GM12878 (cell line): ENCODE data around the gene NSMCE4A. TPM values are rescaled to one million over a fixed set of nuclear protein-coding genes. Genes with fewer than 3 reads are reported as not detected.

ENCODE experiments used
- ATAC-seq: fragments of 200-7000 bp; cut with Tn5 transposase; 3 replicates; pipeline ENCODE4 v1.9.1; 2020; ENCODE audit warnings: mild to moderate bottlenecking, moderate library complexity
- BruUV-seq: library from RNA; stranded (reverse); fragments of 400-500 nt; replicated peaks from 2 replicates; lab custom pipeline; 2021; lab: Mats Ljungman, UMichigan
- CTCF ChIA-PET: fragments of 300-600 bp; sonication (Branson Sonifier 250); formaldehyde crosslinking; extraction: SDS; loops from one replicate; lab custom pipeline; 2021; ENCODE audit warnings: inconsistent platforms; lab: Yijun Ruan, JAX
- POLR2A ChIA-PET: fragments of 350-600 bp; formaldehyde crosslinking; extraction: SDS; loops from one replicate; lab custom pipeline; 2021; ENCODE audit warnings: inconsistent platforms; lab: Charles Lee
- RAD21 ChIA-PET: fragments of 300-600 bp; sonication (Branson Sonifier 250); formaldehyde crosslinking; loops from one replicate; lab custom pipeline; 2023; ENCODE audit warnings: antibody characterized with exemption; ENCODE audit not compliant: unreplicated experiment; lab: Charles Lee
- SMC1A ChIA-PET: fragments of 300-600 bp; sonication (Branson Sonifier 250); formaldehyde crosslinking; loops from one replicate; lab custom pipeline; 2023; ENCODE audit not compliant: unreplicated experiment, uncharacterized antibody; lab: Charles Lee
- DNase-seq: peaks from one replicate; pipeline ENCODE4 v3.0.0-alpha.2; 2011; ENCODE audit warnings: low read depth, low spot score
- FAIRE-seq: peaks from 3 replicates; lab custom pipeline; 2011; peaks lifted over from hg19 to GRCh38; lab: Jason Lieb, UNC
- H2AFZ ChIP-seq: 2 replicates; pipeline ENCODE4 v1.6.0; 2011; ENCODE audit warnings: low read depth, low read length, control low read depth; ENCODE audit not compliant: control insufficient read depth
- H3K27ac ChIP-seq: 2 replicates; pipeline ENCODE4 v1.5.1; 2011; ENCODE audit warnings: control low read depth; ENCODE audit not compliant: control insufficient read depth, insufficient read depth
- H3K27me3 ChIP-seq, 2 experiments: replicated peaks in 1 of 2; 2 replicates each; pipeline versions ENCODE4 v1.6.0 to v1.6.1; 2011; ENCODE audit warnings: low read length in 1 of 2; ENCODE audit not compliant: control insufficient read depth in 2 of 2, insufficient read depth in 2 of 2
- H3K36me3 ChIP-seq, 2 experiments: 2 replicates each; pipeline ENCODE4 v1.5.1; 2011; ENCODE audit warnings: low read length in 1 of 2; ENCODE audit not compliant: control insufficient read depth in 2 of 2, insufficient read depth in 2 of 2
- H3K4me1 ChIP-seq: 2 replicates; pipeline ENCODE4 v1.6.1; 2011; ENCODE audit warnings: mild to moderate bottlenecking, low read length, moderate library complexity, mixed read lengths; ENCODE audit not compliant: control insufficient read depth, insufficient read depth
- H3K4me2 ChIP-seq: 2 replicates; pipeline ENCODE4 v1.6.0; 2011; ENCODE audit warnings: control low read depth; ENCODE audit not compliant: control insufficient read depth, insufficient read depth
- H3K4me3 ChIP-seq: fragments of 200-600 bp; sonication (generic); 2 replicates; pipeline ENCODE4 v1.5.1; 2016
- H3K79me2 ChIP-seq: 2 replicates; pipeline ENCODE4 v1.6.0; 2011; ENCODE audit warnings: low read length; ENCODE audit not compliant: control insufficient read depth, insufficient read depth
- H3K9ac ChIP-seq: 2 replicates; pipeline ENCODE4 v1.8.0; 2011; ENCODE audit warnings: low read length, control low read depth, mixed read lengths; ENCODE audit not compliant: control insufficient read depth, insufficient read depth
- H3K9me3 ChIP-seq: replicated peaks from 3 replicates; pipeline ENCODE4 v1.5.1; 2011; ENCODE audit warnings: mild to moderate bottlenecking, low read length; ENCODE audit not compliant: control insufficient read depth, insufficient read depth
- H4K20me1 ChIP-seq: 2 replicates; pipeline ENCODE4 v1.6.0; 2011; ENCODE audit not compliant: control insufficient read depth, insufficient read depth
- BACH1 ChIP-seq: fragments of 450-650 bp; IDR thresholded peaks from 2 replicates; pipeline ENCODE4 v1.6.1; 2017; ENCODE audit warnings: mild to moderate bottlenecking, borderline replicate concordance
- BHLHE40 ChIP-seq, 2 experiments: fragments of 450-650 bp in 1 of 2; IDR thresholded peaks; 2 replicates each; pipeline ENCODE4 v1.6.1; 2011 to 2017; ENCODE audit warnings: low read depth in 2 of 2, borderline replicate concordance in 1 of 2, improper control_type of control experiment in 1 of 2, low read length in 1 of 2, mild to moderate bottlenecking in 1 of 2
- CHD1 ChIP-seq: IDR thresholded peaks from 2 replicates; pipeline ENCODE4 v1.6.1; 2012; ENCODE audit warnings: low read depth, low read length, improper control_type of control experiment
- EZH2 ChIP-seq: IDR thresholded peaks from 2 replicates; pipeline ENCODE4 v1.6.1; 2012; ENCODE audit warnings: low read depth, mild to moderate bottlenecking, control low read depth, inconsistent platforms, low read length, borderline replicate concordance; ENCODE audit not compliant: control insufficient read depth
- GABPA ChIP-seq: IDR thresholded peaks from 2 replicates; pipeline ENCODE4 v1.6.1; 2014; ENCODE audit warnings: antibody characterized with exemption, low read depth, mild to moderate bottlenecking, inconsistent platforms
- IKZF1 ChIP-seq: fragments of 450-650 bp; conservative IDR thresholded peaks from 2 replicates; pipeline ENCODE4 v1.6.1; 2017; ENCODE audit warnings: antibody characterized with exemption, mild to moderate bottlenecking
- JUND ChIP-seq: IDR thresholded peaks from 2 replicates; pipeline ENCODE4 v1.6.1; 2012; ENCODE audit warnings: low read depth, mild to moderate bottlenecking, low read length, improper control_type of control experiment, moderate library complexity
- MYB ChIP-seq: fragments of 150-350 bp; IDR thresholded peaks from 2 replicates; pipeline ENCODE4 v1.6.1; 2014; ENCODE audit warnings: mild to moderate bottlenecking, low read depth, low read length, borderline replicate concordance
- NFIC ChIP-seq: IDR thresholded peaks from 2 replicates; pipeline ENCODE4 v1.6.1; 2012; ENCODE audit warnings: low read depth, mild to moderate bottlenecking, inconsistent platforms, low read length, moderate library complexity
- NFXL1 ChIP-seq: fragments of 450-650 bp; IDR thresholded peaks from 2 replicates; pipeline ENCODE4 v1.6.1; 2017; ENCODE audit warnings: antibody characterized with exemption, mild to moderate bottlenecking, borderline replicate concordance
- SUPT20H ChIP-seq: IDR thresholded peaks from 2 replicates; pipeline ENCODE4 v1.6.1; 2011; ENCODE audit warnings: low read depth, mild to moderate bottlenecking, low read length, moderate library complexity, borderline replicate concordance; ENCODE audit not compliant: control insufficient read depth
- ZBTB40 ChIP-seq: fragments of 450-650 bp; IDR thresholded peaks from 2 replicates; pipeline ENCODE4 v1.6.1; 2016; ENCODE audit warnings: mild to moderate bottlenecking, moderate library complexity, borderline replicate concordance
- ZNF24 ChIP-seq: fragments of 450-650 bp; IDR thresholded peaks from 2 replicates; pipeline ENCODE4 v1.6.1; 2017; ENCODE audit warnings: antibody characterized with exemption, mild to moderate bottlenecking
- WGBS: methylation state at CpG from one replicate; pipeline ENCODE4 v1.1.6; 2016; ENCODE audit warnings: low lambda C conversion rate; ENCODE audit not compliant: insufficient replicate concordance, insufficient coverage; ENCODE audit errors: missing lambda C conversion rate; 5-methylcytosine and 5-hydroxymethylcytosine counted together
- in situ Hi-C: fragments of 300-500 bp; cut with MboI; formaldehyde crosslinking; loops from 9 replicates; pipeline ENCODE4 v1.14.3; 2018; ENCODE audit warnings: mixed read lengths
- intact Hi-C: fragments of 100-400 bp; cut with micrococcal nuclease; formaldehyde crosslinking; loops from one replicate; pipeline ENCODE4 v1.14.2; 2022; ENCODE audit not compliant: unreplicated experiment
- polyA plus RNA-seq, 11 experiments: library from polyadenylated mRNA; depleted of rRNA in 4 of 11; unstranded in 6 of 11; stranded (reverse) in 5 of 11; fragments of >200 nt; fragmentation: Nextera tagmentation in 4 of 11; fragmentation: Illumina TruSeq in 1 of 11; extraction: Ambion mirVana in 4 of 11; extraction: Trizol in 1 of 11; gene quantifications; 1 replicate in 1 of 11; 2 replicates in 10 of 11; pipeline versions ENCODE4 v1.2.1 to v1.2.3, GENCODE V29; 2011 to 2016; ENCODE audit warnings: inconsistent platforms in 2 of 11, missing spikeins in 2 of 11, low read depth in 1 of 11
- total RNA-seq, 4 experiments: library from RNA; depleted of rRNA in 3 of 4; stranded (reverse); fragments of >200 nt in 3 of 4; fragmentation: Illumina TruSeq in 1 of 4; extraction: Trizol in 1 of 4; gene quantifications; 2 replicates each; pipeline versions ENCODE4 v1.2.1 to v1.2.3, GENCODE V29; 2013 to 2021

The NSMCE4A gene
- total and polyA plus RNA-seq, 10 of the 15 experiments (the other 5 are each of a cell fraction or from before 2014, with no cell fraction given), result 14.2 to 105 (median 76.1) TPM

GRCh38 chr10:121914661-121915060 lies 60.4 kb downstream of the NSMCE4A start (continued):
- no peak for TF ChIP-seq ZBTB40
- TF ChIP-seq NFXL1, result no peak
- no peak for TF ChIP-seq CHD1
- TF ChIP-seq BHLHE40 (IDR thresholded peaks at IDR 0.05; ENCODE audit: borderline replicate concordance in 1 of 2, low read depth in 2 of 2, low read length in 1 of 2), result no peak
- no peak for TF ChIP-seq NFIC
- TF ChIP-seq MYB, result no peak
- TF ChIP-seq GABPA, result no peak
- no peak for TF ChIP-seq IKZF1
- no peak for TF ChIP-seq BACH1

GRCh38 chr10:121911421-121911697 lies 63.7 kb downstream of the NSMCE4A start:
- TF ChIP-seq EZH2 (no peak), JUND (no peak), ZNF24 (no peak), SUPT20H (no peak)
- TF ChIP-seq, all 136 proteins: peak for 0
- no peak overlapping the region for H3K4me3 ChIP-seq
- peak overlapping the region; percentile 41; the same call in 1 of the 2 replicates for H3K27ac ChIP-seq
- no peaks in the 10 kb centered on the region for H3K4me1 ChIP-seq
- no peaks in the 10 kb centered on the region for H3K9me3 ChIP-seq
- H3K4me2 ChIP-seq, result no peak overlapping the region
- ATAC-seq (peak; percentile 47), DNase-seq (no peak), FAIRE-seq (no peak)
- POLR2A ChIA-PET, result no interaction called here
- no peaks in the 10 kb centered on the region for H3K27me3 ChIP-seq
- no peaks in the 10 kb centered on the region for H4K20me1 ChIP-seq
- RAD21 ChIA-PET, result interaction anchor here (0.5 kb wide), 1 partner anchor 18 kb away, joined by 3 read pairs; no protein-coding TSS in a partner anchor
- H2AFZ ChIP-seq, result no peak overlapping the region
- intact Hi-C loops, result no loop called here
- no peaks in the 10 kb centered on the region; the same call in 1 of the 2 replicates for H3K79me2 ChIP-seq
- H3K36me3 ChIP-seq, result peaks cover 0 to 1% of the 10 kb centered on the region in 2 experiments; a peak in 1 of 4 replicates
- no TSS peak for BruUV-seq
- H3K9ac ChIP-seq, result no peak overlapping the region
- SMC1A ChIA-PET, result interaction anchor here (1.1 kb wide), 1 partner anchor 11 kb away, joined by 3 read pairs; no protein-coding TSS in a partner anchor
- 50% methylated on average over 2 of the region's 2 CpGs for WGBS
- CTCF ChIA-PET, result interaction anchor here (0.6 to 1.9 kb wide), 3 partner anchors 11 to 25 kb away, joined by 3 to 8 read pairs (median 3); no protein-coding TSS in a partner anchor
- in situ Hi-C loops, result no loop called here
